ENCODE results near the gene ZFP36L1. TPM values are rescaled to one million over a fixed set of nuclear protein-coding genes. Genes with fewer than 3 reads are reported as not detected.

Gene ZFP36L1
- polyA plus RNA-seq, 1 donor from 2014 or later, result 0.48 TPM

- Histone ChIP-seq H3K79me2 (replicated peaks; ENCODE audit: insufficient read depth, low read length) (peaks cover 58% of the 10 kb centered on the region), H3K9me3 (ENCODE audit: low read length) (no peaks in the 10 kb centered on the region), H4K20me1 (ENCODE audit: insufficient read depth) (no peaks in the 10 kb centered on the region), H3K9ac (ENCODE audit: low read length) (no peak overlapping the region), H3F3A (ENCODE audit: insufficient read depth, low read length, poor library complexity, severe bottlenecking) (no peaks in the 10 kb centered on the region), H3K9me2 (ENCODE audit: insufficient read depth, low read length) (no peaks in the 10 kb centered on the region), H3K27me3 (ENCODE audit: insufficient read depth, low read depth, low read length) (peaks cover 60% of the 10 kb centered on the region), H3K4me2 (ENCODE audit: low read length) (no peak overlapping the region), H3K4me3 (ENCODE audit: low read length) (no peak overlapping the region), H3K36me3 (ENCODE audit: insufficient read depth, low read length) (no peaks in the 10 kb centered on the region), H2AFZ (ENCODE audit: low read depth, low read length) (no peak overlapping the region), H3K27ac (ENCODE audit: low read length) (no peak overlapping the region)
- TF ChIP-seq, protein P1, sequence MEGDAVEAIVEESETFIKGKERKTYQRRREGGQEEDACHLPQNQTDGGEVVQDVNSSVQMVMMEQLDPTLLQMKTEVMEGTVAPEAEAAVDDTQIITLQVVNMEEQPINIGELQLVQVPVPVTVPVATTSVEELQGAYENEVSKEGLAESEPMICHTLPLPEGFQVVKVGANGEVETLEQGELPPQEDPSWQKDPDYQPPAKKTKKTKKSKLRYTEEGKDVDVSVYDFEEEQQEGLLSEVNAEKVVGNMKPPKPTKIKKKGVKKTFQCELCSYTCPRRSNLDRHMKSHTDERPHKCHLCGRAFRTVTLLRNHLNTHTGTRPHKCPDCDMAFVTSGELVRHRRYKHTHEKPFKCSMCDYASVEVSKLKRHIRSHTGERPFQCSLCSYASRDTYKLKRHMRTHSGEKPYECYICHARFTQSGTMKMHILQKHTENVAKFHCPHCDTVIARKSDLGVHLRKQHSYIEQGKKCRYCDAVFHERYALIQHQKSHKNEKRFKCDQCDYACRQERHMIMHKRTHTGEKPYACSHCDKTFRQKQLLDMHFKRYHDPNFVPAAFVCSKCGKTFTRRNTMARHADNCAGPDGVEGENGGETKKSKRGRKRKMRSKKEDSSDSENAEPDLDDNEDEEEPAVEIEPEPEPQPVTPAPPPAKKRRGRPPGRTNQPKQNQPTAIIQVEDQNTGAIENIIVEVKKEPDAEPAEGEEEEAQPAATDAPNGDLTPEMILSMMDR (IDR thresholded peaks at IDR 0.05; ENCODE audit: poor library complexity, severe bottlenecking), result no peak
- TF ChIP-seq TAF1 (IDR thresholded peaks at IDR 0.05; ENCODE audit: low read depth) (no peak), RAD21 (conservative IDR thresholded peaks at IDR 0.05) (no peak), SMC3 (conservative IDR thresholded peaks at IDR 0.05; ENCODE audit: poor library complexity) (no peak), POLR2AphosphoS5 (IDR thresholded peaks at IDR 0.05) (no peak), MXI1 (conservative IDR thresholded peaks at IDR 0.05; ENCODE audit: poor library complexity, severe bottlenecking) (no peak), EZH2 (IDR thresholded peaks at IDR 0.05; ENCODE audit: borderline replicate concordance, insufficient read depth, low read length, poor library complexity, severe bottlenecking) (no peak), REST (IDR thresholded peaks at IDR 0.05; ENCODE audit: borderline replicate concordance) (no peak), EP300 (conservative IDR thresholded peaks at IDR 0.05; ENCODE audit: poor library complexity, severe bottlenecking) (no peak)
Observed at GRCh38 chr14:68791078-68791901, 1.6 kb downstream of the ZFP36L1 start.

DNA sequence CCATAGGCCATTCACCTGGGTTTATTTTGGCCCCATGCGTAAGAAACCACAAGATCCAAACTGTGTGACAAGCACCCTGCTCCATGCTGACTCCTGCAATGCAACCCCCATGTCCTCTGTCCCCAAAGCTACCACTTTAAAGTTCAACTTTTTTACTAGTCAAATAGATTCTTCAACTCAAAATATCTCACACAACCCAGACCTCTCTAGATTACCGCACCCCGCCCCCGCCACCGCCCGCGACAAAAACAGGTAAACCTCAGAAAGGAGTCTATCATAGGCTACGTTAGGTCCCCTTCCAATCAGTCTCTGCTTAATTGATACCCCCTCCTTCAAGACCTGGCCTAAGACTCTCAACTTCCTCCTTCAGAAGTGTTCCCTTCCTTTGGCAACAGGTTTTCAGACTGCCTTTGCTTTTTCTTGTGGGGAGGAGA, 2.2 kb downstream of the ZFP36L1 start:
- TF ChIP-seq SMC3 (conservative IDR thresholded peaks at IDR 0.05; ENCODE audit: poor library complexity) (no peak), TAF1 (IDR thresholded peaks at IDR 0.05; ENCODE audit: low read depth) (no peak), REST (IDR thresholded peaks at IDR 0.05; ENCODE audit: borderline replicate concordance) (no peak), EZH2 (IDR thresholded peaks at IDR 0.05; ENCODE audit: borderline replicate concordance, insufficient read depth, low read length, poor library complexity, severe bottlenecking) (no peak), MXI1 (conservative IDR thresholded peaks at IDR 0.05; ENCODE audit: poor library complexity, severe bottlenecking) (no peak), POLR2AphosphoS5 (IDR thresholded peaks at IDR 0.05) (no peak), RAD21 (conservative IDR thresholded peaks at IDR 0.05) (no peak), EP300 (conservative IDR thresholded peaks at IDR 0.05; ENCODE audit: poor library complexity, severe bottlenecking) (no peak)
- TF ChIP-seq, protein P1 (IDR thresholded peaks at IDR 0.05; ENCODE audit: poor library complexity, severe bottlenecking), result no peak
- H3K36me3 ChIP-seq (ENCODE audit: insufficient read depth, low read length), result no peaks in the 10 kb centered on the region
- no peak overlapping the region for H2AFZ ChIP-seq (ENCODE audit: low read depth, low read length)
- no peak overlapping the region for H3K9ac ChIP-seq (ENCODE audit: low read length)
- H3K27ac ChIP-seq (ENCODE audit: low read length), result no peak overlapping the region
- H3F3A ChIP-seq (ENCODE audit: insufficient read depth, low read length, poor library complexity, severe bottlenecking), result no peaks in the 10 kb centered on the region
- peaks cover 53% of the 10 kb centered on the region for H3K27me3 ChIP-seq (ENCODE audit: insufficient read depth, low read depth, low read length)
- H3K4me2 ChIP-seq (ENCODE audit: low read length), result no peak overlapping the region
- no peaks in the 10 kb centered on the region for H4K20me1 ChIP-seq (ENCODE audit: insufficient read depth)
- no peak overlapping the region for H3K4me3 ChIP-seq (ENCODE audit: low read length)
- no peaks in the 10 kb centered on the region for H3K9me2 ChIP-seq (ENCODE audit: insufficient read depth, low read length)
- no peaks in the 10 kb centered on the region for H3K9me3 ChIP-seq (ENCODE audit: low read length)
- peaks cover 58% of the 10 kb centered on the region for H3K79me2 ChIP-seq (replicated peaks; ENCODE audit: insufficient read depth, low read length)

Data from neural cell (in vitro differentiated cells).